DMS114 treated with DMSO at 0.1 percent for 48 hours (cell line): Measurements from ENCODE around the gene CFAP92.
"Not testable (repeated sequence)": the region's sequence is repeated elsewhere in the genome, so short reads cannot be mapped to it uniquely, and the experiment has no call there.

ENCODE experiments used
- DNase-seq: peaks from one replicate; lab custom pipeline; 2025; ENCODE audit not compliant: unreplicated experiment; lab: John Stamatoyannopoulos, UW

The CFAP92 gene

GRCh38 chr3:128907706-128908445 is 86.0 kb downstream of the CFAP92 start:
- no peak for DNase-seq

- no peak for DNase-seq
These were observed 86.9 kb downstream of the CFAP92 start for GRCh38 chr3:128906804-128907525.

- no peak for DNase-seq
These were observed 87.7 kb downstream of the CFAP92 start for GRCh38 chr3:128906031-128906803.

GRCh38 chr3:128903501-128903900 is 90.4 kb downstream of the CFAP92 start:
- no peak for DNase-seq

GRCh38 chr3:128902426-128902825 is 91.5 kb downstream of the CFAP92 start:
- no peak for DNase-seq

- DNase-seq = no peak
These were observed 97.8 kb downstream of the CFAP92 start for GRCh38 chr3:128895843-128896697.

- no peak for DNase-seq
These were observed 104.6 kb downstream of the CFAP92 start for GRCh38 chr3:128889139-128889894.

- no peak for DNase-seq
These were observed 108.9 kb downstream of the CFAP92 start for GRCh38 chr3:128884992-128885391.

GRCh38 chr3:128882719-128883118 is 111.2 kb downstream of the CFAP92 start:
- DNase-seq = no peak

GRCh38 chr3:128881576-128881975 is 112.3 kb downstream of the CFAP92 start:
- DNase-seq = no peak

- not testable (repeated sequence) for DNase-seq
These were observed 113.4 kb downstream of the CFAP92 start for GRCh38 chr3:128880455-128880854.

- no peak for DNase-seq
These were observed 113.9 kb downstream of the CFAP92 start for GRCh38 chr3:128879991-128880390.

- peak; percentile 89 for DNase-seq
These were observed 114.5 kb downstream of the CFAP92 start, which contains the start of gene ACAD9 for GRCh38 chr3:128879125-128879969. TSS of gene ACAD9 (plus strand) at chr3:128879620. CDS start at chr3:128879692, 72 bp downstream.

GRCh38 chr3:128878556-128879124 is 115.2 kb downstream of the CFAP92 start:
- no peak for DNase-seq

- DNase-seq = no peak
These were observed 115.8 kb downstream of the CFAP92 start for GRCh38 chr3:128878011-128878457.

- peak; percentile 17 for DNase-seq
These were observed 118.2 kb downstream of the CFAP92 start for GRCh38 chr3:128875556-128876120.

- no peak for DNase-seq
These were observed 119.2 kb downstream of the CFAP92 start for GRCh38 chr3:128874481-128875180.
